Fibroblast of lung (primary cell): Measurements from ENCODE around the gene MGAT3. TPM values are rescaled to one million over a fixed set of nuclear protein-coding genes. Genes with fewer than 3 reads are reported as not detected.

Experiments used
- DNase-seq, 2 donors: peaks; one replicate each; pipeline versions ENCODE4 v3.0.0 to v3.0.0-alpha.2; 2010; ENCODE audit warnings: low read depth in 2 of 2
- H2AFZ ChIP-seq: 2 replicates; pipeline ENCODE4 v1.5.1; 2012; ENCODE audit warnings: low read length, control low read depth, inconsistent platforms
- H3K27ac ChIP-seq: 2 replicates; pipeline ENCODE4 v1.5.1; 2011; ENCODE audit warnings: low read length, control low read depth; ENCODE audit not compliant: insufficient read depth
- H3K27me3 ChIP-seq: 2 replicates; pipeline ENCODE4 v1.5.1; 2011; ENCODE audit warnings: mild to moderate bottlenecking, low read length; ENCODE audit not compliant: control insufficient read depth, insufficient read depth
- H3K36me3 ChIP-seq: 2 replicates; pipeline ENCODE4 v1.5.1; 2011; ENCODE audit warnings: low read length; ENCODE audit not compliant: control insufficient read depth, insufficient read depth
- H3K4me1 ChIP-seq: 2 replicates; pipeline ENCODE4 v1.5.1; 2011; ENCODE audit warnings: low read length; ENCODE audit not compliant: control insufficient read depth, insufficient read depth; ENCODE audit errors: extremely low read depth
- H3K4me2 ChIP-seq: 2 replicates; pipeline ENCODE4 v1.5.1; 2011; ENCODE audit warnings: low read length, control low read depth; ENCODE audit not compliant: insufficient read depth; ENCODE audit errors: extremely low read depth
- H3K4me3 ChIP-seq, 4 experiments: fragments of 200-600 bp in 1 of 4; sonication (generic) in 1 of 4; replicated peaks in 1 of 4; 2 replicates each; pipeline ENCODE4 v1.5.1; 2011 to 2016; ENCODE audit warnings: low read length in 4 of 4, low read depth in 3 of 4, mild to moderate bottlenecking in 3 of 4, control low read depth in 2 of 4, inconsistent platforms in 1 of 4, mixed read lengths in 1 of 4; ENCODE audit not compliant: insufficient read depth in 1 of 4; ENCODE audit errors: control extremely low read depth in 1 of 4
- H3K79me2 ChIP-seq: 2 replicates; pipeline ENCODE4 v1.5.1; 2012; ENCODE audit warnings: mild to moderate bottlenecking, low read length, inconsistent platforms; ENCODE audit not compliant: control insufficient read depth, insufficient read depth
- H3K9ac ChIP-seq: 2 replicates; pipeline ENCODE4 v1.5.1; 2011; ENCODE audit warnings: mild to moderate bottlenecking, low read length, control low read depth; ENCODE audit not compliant: insufficient read depth
- H3K9me3 ChIP-seq: 2 replicates; pipeline ENCODE4 v1.5.1; 2012; ENCODE audit warnings: low read depth, low read length; ENCODE audit not compliant: control insufficient read depth, insufficient read depth
- H4K20me1 ChIP-seq: 2 replicates; pipeline ENCODE4 v1.5.1; 2011; ENCODE audit warnings: low read length; ENCODE audit not compliant: control insufficient read depth, insufficient read depth; ENCODE audit errors: extremely low read depth
- CTCF ChIP-seq, 2 donors: IDR thresholded peaks in 1 of 2; conservative IDR thresholded peaks in 1 of 2; 1 replicate in 1 of 2; 2 replicates in 1 of 2; pipeline ENCODE4 v1.5.1; 2011 to 2012; ENCODE audit warnings: low read length in 2 of 2, control low read depth in 1 of 2, inconsistent platforms in 1 of 2, low read depth in 1 of 2, mild to moderate bottlenecking in 1 of 2
- EZH2 ChIP-seq: IDR thresholded peaks from 2 replicates; pipeline ENCODE4 v1.5.1; 2012; ENCODE audit warnings: low read length, control low read depth, mild to moderate bottlenecking; ENCODE audit errors: missing control alignments
- polyA plus RNA-seq, 2 donors: library from polyadenylated mRNA; depleted of rRNA in 1 of 2; stranded (reverse) in 1 of 2; unstranded in 1 of 2; fragments of >200 nt; gene quantifications; 2 replicates each; pipeline ENCODE4 v1.2.1, GENCODE V29; 2011 to 2012; ENCODE audit warnings: missing spikeins in 1 of 2
- total RNA-seq: library from RNA; depleted of rRNA; stranded (reverse); fragments of >200 nt; gene quantifications from 2 replicates; pipeline ENCODE4 v1.2.1, GENCODE V29; 2014

The MGAT3 gene
- total and polyA plus RNA-seq, 2 donors (not counting 1 experiment from before 2014, with no cell fraction given): 0.09 TPM; not detected in 1

GRCh38 chr22:39510529-39511149 lies 53.8 kb downstream of the MGAT3 start:
- H3K4me3 ChIP-seq: no peak overlapping the region
- no peaks in the 10 kb centered on the region for H4K20me1 ChIP-seq
- H3K27ac ChIP-seq: no peak overlapping the region
- no peak for DNase-seq
- no peak overlapping the region for H2AFZ ChIP-seq
- no peak overlapping the region for H3K4me2 ChIP-seq
- no peak for TF ChIP-seq CTCF (conservative IDR thresholded peaks at IDR 0.05 in 1 of 2, IDR thresholded peaks at IDR 0.05 in 1 of 2; ENCODE audit: low read depth in 1 of 2, low read length in 2 of 2)
- TF ChIP-seq EZH2: no peak
- peaks cover 28% of the 10 kb centered on the region for H3K36me3 ChIP-seq
- H3K4me1 ChIP-seq: no peaks in the 10 kb centered on the region
- H3K79me2 ChIP-seq: peaks cover 24% of the 10 kb centered on the region
- no peaks in the 10 kb centered on the region for H3K9me3 ChIP-seq
- H3K9ac ChIP-seq: no peak overlapping the region
- no peaks in the 10 kb centered on the region for H3K27me3 ChIP-seq

- peaks cover 21% of the 10 kb centered on the region for H3K79me2 ChIP-seq
- no peak overlapping the region for H3K4me3 ChIP-seq
- H3K9ac ChIP-seq: no peak overlapping the region
- no peak overlapping the region for H3K4me2 ChIP-seq
- H2AFZ ChIP-seq: no peak overlapping the region
- TF ChIP-seq CTCF (conservative IDR thresholded peaks at IDR 0.05 in 1 of 2, IDR thresholded peaks at IDR 0.05 in 1 of 2; ENCODE audit: low read depth in 1 of 2, low read length in 2 of 2) (no peak), EZH2 (no peak)
- no peak overlapping the region for H3K27ac ChIP-seq
- H3K9me3 ChIP-seq: no peaks in the 10 kb centered on the region
- DNase-seq: no peak
- H3K36me3 ChIP-seq: peaks cover 28% of the 10 kb centered on the region
- H3K27me3 ChIP-seq: no peaks in the 10 kb centered on the region
- no peaks in the 10 kb centered on the region for H4K20me1 ChIP-seq
- no peaks in the 10 kb centered on the region for H3K4me1 ChIP-seq
Observed at GRCh38 chr22:39511226-39511625, 54.4 kb downstream of the MGAT3 start.

- Histone ChIP-seq H3K79me2 (peaks cover 18% of the 10 kb centered on the region), H3K4me1 (no peaks in the 10 kb centered on the region)
Observed at GRCh38 chr22:39512026-39512425, 55.2 kb downstream of the MGAT3 start.

More at GRCh38 chr22:39512026-39512425, 55.2 kb downstream of the MGAT3 start:
- Histone ChIP-seq H3K27me3 (no peaks in the 10 kb centered on the region), H3K4me2 (no peak overlapping the region), H4K20me1 (no peaks in the 10 kb centered on the region), H3K9ac (no peak overlapping the region), H3K4me3 (no peak overlapping the region), H3K27ac (no peak overlapping the region), H2AFZ (no peak overlapping the region), H3K9me3 (no peaks in the 10 kb centered on the region), H3K36me3 (peaks cover 27% of the 10 kb centered on the region)
- no peak for DNase-seq
- TF ChIP-seq EZH2 (no peak), CTCF (conservative IDR thresholded peaks at IDR 0.05 in 1 of 2, IDR thresholded peaks at IDR 0.05 in 1 of 2; ENCODE audit: low read depth in 1 of 2, low read length in 2 of 2) (no peak)
